ENCODE measurements around the gene PPFIA3. TPM values are rescaled to one million over a fixed set of nuclear protein-coding genes. Genes with fewer than 3 reads are reported as not detected.

The PPFIA3 gene
- 4.9 and 5.3 TPM in 2 replicates for total RNA-seq

GRCh38 chr19:49119411-49120324 is at the start of gene PPFIA3:
TSS of gene PPFIA3 (plus strand) at chr19:49119544. CDS start at chr19:49127874, 8,330 bp downstream.

GRCh38 chr19:49085020-49085867 is 34.1 kb upstream of the PPFIA3 start, which contains the start of gene SNRNP70:
TSS of gene SNRNP70 (plus strand) at chr19:49085451. CDS start at chr19:49086415, 964 bp downstream.

DNA sequence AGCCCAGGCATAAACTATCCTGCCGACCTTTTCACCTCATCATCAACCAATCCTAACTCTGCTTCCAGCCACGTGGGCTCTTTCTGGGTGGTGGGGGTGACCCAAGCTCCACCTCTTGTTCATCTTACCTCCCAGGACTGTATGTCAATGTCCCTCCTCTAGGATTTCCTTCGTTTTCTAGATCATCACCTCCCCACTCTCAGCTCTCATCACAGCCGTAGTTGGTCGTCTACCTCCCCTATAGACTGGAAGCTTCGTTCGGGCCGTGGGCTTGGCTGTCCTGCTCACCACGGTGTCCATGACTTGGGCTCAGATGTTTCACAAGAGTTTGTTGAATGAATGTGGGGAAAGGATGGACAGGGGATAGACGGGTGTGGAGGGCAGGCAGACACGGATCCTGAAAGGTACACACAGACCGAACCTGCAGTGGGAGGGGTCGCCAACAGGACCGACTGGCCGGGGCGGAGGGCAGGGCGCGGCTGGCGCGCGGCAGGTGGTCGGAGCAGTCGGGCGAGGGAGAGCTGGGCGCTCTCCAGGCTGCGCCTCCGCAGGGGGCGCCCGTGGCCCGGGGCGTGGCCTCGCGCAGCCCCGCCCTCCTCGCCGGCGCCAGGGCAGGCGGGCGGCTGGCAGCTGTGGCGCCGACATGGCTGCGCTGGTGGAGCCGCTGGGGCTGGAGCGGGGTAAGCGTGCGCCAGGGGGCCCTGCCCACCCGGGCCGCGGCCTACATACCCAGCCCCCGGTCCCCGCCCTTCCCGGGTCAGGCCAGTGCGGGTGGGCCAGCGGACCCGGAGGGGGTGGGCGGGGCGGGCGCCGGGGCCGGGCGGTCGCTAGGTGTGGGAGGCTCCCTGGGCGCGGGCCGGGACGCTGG is 5.3 kb upstream of the PPFIA3 start, which contains the start of gene LIN7B:
Gene LIN7B, plus strand, starts transcription at position 609 of the 868 bp plus-strand sequence. Its CDS starts 35 bp downstream, at position 644.

GRCh38 chr19:49118565-49119410 is 556 bp upstream of the PPFIA3 start, which contains the start of gene C19orf73:
TSS of gene C19orf73 (minus strand) at chr19:49119143. CDS start at chr19:49119022, 121 bp downstream.

DNA sequence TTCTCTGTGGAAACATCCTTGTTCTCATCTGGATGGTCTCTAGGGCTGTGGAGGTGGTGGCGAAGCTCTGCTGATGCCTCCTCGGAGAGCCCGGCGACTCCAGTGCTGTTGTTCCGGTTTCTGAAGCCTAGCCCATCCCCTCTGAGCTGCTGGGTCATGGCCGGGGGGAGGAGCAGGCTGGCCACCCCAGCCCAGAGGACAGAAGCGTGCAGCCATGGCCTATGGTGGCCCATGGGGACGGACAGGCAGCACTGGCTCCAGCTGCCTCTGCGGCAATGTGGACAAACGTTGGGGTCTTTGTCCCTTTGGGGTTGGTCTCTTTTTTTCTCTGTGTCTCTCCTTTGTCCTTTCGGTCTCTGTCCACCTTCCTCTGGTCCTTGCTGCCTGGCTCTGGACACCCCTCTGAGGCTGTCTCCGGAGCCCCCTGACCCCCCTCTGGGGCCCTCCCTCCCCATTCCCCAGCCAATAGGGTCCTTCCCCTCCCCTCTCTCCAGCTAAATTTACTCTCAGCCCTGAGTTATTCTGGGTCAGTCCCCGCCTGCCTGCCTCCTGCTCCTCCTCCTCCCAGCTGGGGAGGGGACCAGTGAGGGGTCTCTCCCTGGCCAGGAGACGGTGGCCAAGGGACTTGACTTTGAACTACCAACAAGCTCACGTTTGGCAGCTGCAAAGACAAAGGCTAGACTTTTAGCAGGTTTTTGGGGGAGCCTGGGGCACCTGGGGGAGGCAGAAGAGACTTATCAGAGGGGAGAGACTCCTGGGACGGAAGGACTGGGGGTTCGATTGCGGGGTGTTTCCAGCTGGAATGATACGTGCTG is 35.9 kb downstream of the PPFIA3 start, which contains the start of gene HRC:
Gene HRC, minus strand, starts transcription at position 392 of the 815 bp plus-strand sequence. Its CDS starts 159 bp downstream, at position 233.

DNA sequence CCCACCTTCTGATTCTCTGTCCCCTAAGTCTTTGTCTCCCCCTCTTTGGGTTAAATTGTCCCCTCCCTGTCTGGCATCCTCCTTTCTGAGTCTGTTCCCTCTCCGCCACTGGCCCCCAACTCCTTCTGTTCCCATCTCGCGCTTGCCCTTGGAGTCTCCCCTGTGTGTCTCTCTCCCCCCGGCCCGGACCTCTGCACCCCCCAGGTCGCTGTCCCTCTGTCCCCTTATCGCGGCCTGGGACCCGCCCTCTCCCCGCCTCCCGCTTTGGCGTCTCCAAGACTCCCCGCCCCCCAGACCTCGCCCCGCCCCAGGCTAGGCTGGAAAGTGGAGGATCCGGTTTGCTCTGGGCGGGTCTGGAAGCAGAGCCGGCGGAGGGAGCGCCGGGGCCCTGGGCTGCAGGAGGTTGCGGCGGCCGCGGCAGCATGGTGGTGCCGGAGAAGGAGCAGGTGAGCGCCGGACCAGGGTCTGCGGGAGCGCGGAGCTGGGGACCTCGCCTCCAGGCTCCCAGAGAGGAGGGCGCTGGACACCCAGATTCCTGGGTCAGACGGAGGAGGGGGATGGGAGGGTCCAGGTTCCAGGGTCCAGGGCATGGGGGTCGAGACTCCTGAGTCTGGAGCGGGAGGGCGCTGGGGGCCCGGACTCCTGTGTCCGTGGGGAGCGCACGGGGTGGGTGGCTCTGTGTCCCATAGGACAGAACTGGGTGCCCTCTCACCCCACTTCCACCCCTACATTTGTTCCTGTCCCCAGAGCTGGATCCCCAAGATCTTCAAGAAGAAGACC is 38.3 kb downstream of the PPFIA3 start, which contains the start of gene TRPM4:
Gene TRPM4, plus strand, starts transcription at position 348 of the 780 bp plus-strand sequence. Its CDS starts 75 bp downstream, at position 423.

Other genes starting within 250 kb of the PPFIA3 start
- 24.4 and 27.2 TPM in 2 replicates for gene PPP1R15A, start 247.1 kb upstream of the PPFIA3 start, total RNA-seq
- 0.32 TPM in 1 of 2 replicates, not detected in the other for gene TULP2, start 220.8 kb upstream of the PPFIA3 start, total RNA-seq
- 86.9 and 92.9 TPM in 2 replicates for gene NUCB1, start 219.2 kb upstream of the PPFIA3 start, total RNA-seq
- not detected in 2 replicates for gene DHDH, start 185.8 kb upstream of the PPFIA3 start, total RNA-seq
- 137 and 154 TPM in 2 replicates for gene BAX, start 164.7 kb upstream of the PPFIA3 start, total RNA-seq
- gene FTL, start 154.2 kb upstream of the PPFIA3 start, total RNA-seq: 777 and 969 TPM in 2 replicates
- 22.9 and 25.3 TPM in 2 replicates for gene GYS1, start 126.2 kb upstream of the PPFIA3 start, total RNA-seq
- gene RUVBL2, start 125.7 kb upstream of the PPFIA3 start, total RNA-seq: 364 and 391 TPM in 2 replicates
- gene LHB, start 102.5 kb upstream of the PPFIA3 start, total RNA-seq: not detected in 2 replicates
- gene CGB3, start 95.2 kb upstream of the PPFIA3 start, total RNA-seq: not detected in 2 replicates
- gene CGB2, start 87.7 kb upstream of the PPFIA3 start, total RNA-seq: 0.46 TPM in 1 of 2 replicates, not detected in the other
- gene CGB1, start 82.6 kb upstream of the PPFIA3 start, total RNA-seq: not detected in 2 replicates
- gene CGB5, start 75.7 kb upstream of the PPFIA3 start, total RNA-seq: 0.65 TPM in 1 of 2 replicates, not detected in the other
- not detected in 2 replicates for gene CGB8, start 70.4 kb upstream of the PPFIA3 start, total RNA-seq
- gene CGB7, start 61.8 kb upstream of the PPFIA3 start, total RNA-seq: under 0.01 and 0.30 TPM in 2 replicates
- gene NTF4, start 54.7 kb upstream of the PPFIA3 start, total RNA-seq: not detected in 2 replicates
- gene KCNA7, start 46.8 kb upstream of the PPFIA3 start, total RNA-seq: not detected in 2 replicates
- gene SNRNP70, start 34.1 kb upstream of the PPFIA3 start, total RNA-seq: 126 and 150 TPM in 2 replicates
- gene LIN7B, start 5.2 kb upstream of the PPFIA3 start, total RNA-seq: 1.5 and 3.9 TPM in 2 replicates
- 0.32 and 0.76 TPM in 2 replicates for gene C19orf73, start 401 bp upstream of the PPFIA3 start, total RNA-seq
- not detected in 2 replicates for gene HRC, start 35.9 kb downstream of the PPFIA3 start, total RNA-seq
- gene TRPM4, start 38.2 kb downstream of the PPFIA3 start, total RNA-seq: 11.2 and 12.3 TPM in 2 replicates
- under 0.01 and 0.15 TPM in 2 replicates for gene SLC6A16, start 205.6 kb downstream of the PPFIA3 start, total RNA-seq
- not detected in 2 replicates for gene CD37, start 215.9 kb downstream of the PPFIA3 start, total RNA-seq
- 43.8 and 64.3 TPM in 2 replicates for gene TEAD2, start 242.9 kb downstream of the PPFIA3 start, total RNA-seq
- gene DKKL1, start 244.3 kb downstream of the PPFIA3 start, total RNA-seq: not detected in 2 replicates